Stimulated activated CD8-positive, alpha-beta memory T cell treated with anti-CD3 and anti-CD28 coated beads, Interleukin-7, amount 100 ng/mL, for 1 hour (primary cell): Measurements from ENCODE around the gene RNF34.
A peak's percentile ranks its signal among the peaks of the same experiment; 100 is the strongest.

ENCODE experiments used
- DNase-seq, 2 donors: peaks; one replicate each; pipeline ENCODE4 v3.0.0-alpha.2; 2020; ENCODE audit warnings: low read depth in 2 of 2

The RNF34 gene

GRCh38 chr12:121439715-121440114 lies 39.8 kb downstream of the RNF34 start:
- DNase-seq: no peak

- DNase-seq: no peak
Observed at GRCh38 chr12:121440768-121441167, 40.9 kb downstream of the RNF34 start.

- DNase-seq: no peak
Observed at GRCh38 chr12:121441555-121441954, 41.6 kb downstream of the RNF34 start.

GRCh38 chr12:121442028-121442948 lies 42.4 kb downstream of the RNF34 start:
- DNase-seq: no peak

GRCh38 chr12:121443193-121443870 lies 43.4 kb downstream of the RNF34 start:
- peak; percentile 32 to 50 for DNase-seq

GRCh38 chr12:121443911-121444841 lies 44.3 kb downstream of the RNF34 start:
- DNase-seq: no peak

GRCh38 chr12:121444842-121445202 lies 44.9 kb downstream of the RNF34 start:
- no peak for DNase-seq

GRCh38 chr12:121446750-121447149 lies 46.8 kb downstream of the RNF34 start:
- no peak for DNase-seq

- no peak for DNase-seq
Observed at GRCh38 chr12:121448771-121449315, 48.9 kb downstream of the RNF34 start.

GRCh38 chr12:121451961-121452339 lies 52.0 kb downstream of the RNF34 start:
- no peak for DNase-seq

GRCh38 chr12:121452340-121452984 lies 52.5 kb downstream of the RNF34 start:
- DNase-seq: no peak

GRCh38 chr12:121452985-121453360 lies 53.1 kb downstream of the RNF34 start:
- no peak for DNase-seq

GRCh38 chr12:121453629-121454028 lies 53.7 kb downstream of the RNF34 start:
- DNase-seq: no peak

- DNase-seq: no peak
Observed at GRCh38 chr12:121454921-121455320, 55.0 kb downstream of the RNF34 start.

- DNase-seq: no peak
Observed at GRCh38 chr12:121455766-121456420, 56.0 kb downstream of the RNF34 start.

GRCh38 chr12:121456551-121456950 lies 56.6 kb downstream of the RNF34 start:
- no peak for DNase-seq

GRCh38 chr12:121461048-121461447 lies 61.1 kb downstream of the RNF34 start:
- DNase-seq: no peak

GRCh38 chr12:121464331-121464730 lies 64.4 kb downstream of the RNF34 start:
- no peak for DNase-seq

- peak in 1 of 2 donors; percentile 5 for DNase-seq
Observed at GRCh38 chr12:121465921-121466793, 66.2 kb downstream of the RNF34 start.
